GM18499 (cell line): ENCODE data around the gene SRSF4.
"Not testable (repeated sequence)": the region's sequence is repeated elsewhere in the genome, so short reads cannot be mapped to it uniquely, and the experiment has no call there.

Experiments
- ATAC-seq: cut with Tn5 transposase; IDR thresholded peaks from one replicate; pipeline ENCODE4 v1.9.1; 2021; ENCODE audit warnings: moderate number of reproducible peaks; ENCODE audit not compliant: insufficient read depth, unreplicated experiment

SRSF4 gene

DNA sequence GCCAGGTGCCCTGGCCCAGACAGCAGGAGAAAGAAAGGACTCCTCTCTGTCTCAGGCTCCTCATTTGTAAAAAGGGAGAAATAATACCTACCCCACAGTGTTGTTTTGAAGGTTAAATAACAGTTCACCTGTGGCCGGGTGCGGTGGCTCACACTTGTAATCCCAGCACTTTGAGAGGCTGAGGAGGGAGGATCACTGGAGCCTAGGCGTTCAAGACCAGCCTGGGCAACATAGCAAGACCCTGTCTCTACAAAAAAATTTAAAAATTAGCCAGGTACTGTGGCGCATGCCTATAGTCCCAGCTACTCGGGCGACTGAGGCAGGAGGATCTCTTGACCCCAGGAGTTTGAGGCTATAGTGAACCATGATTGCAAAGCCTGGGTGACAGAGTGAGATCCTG is 55.5 kb downstream of the SRSF4 start:
- ATAC-seq, result no peak

DNA sequence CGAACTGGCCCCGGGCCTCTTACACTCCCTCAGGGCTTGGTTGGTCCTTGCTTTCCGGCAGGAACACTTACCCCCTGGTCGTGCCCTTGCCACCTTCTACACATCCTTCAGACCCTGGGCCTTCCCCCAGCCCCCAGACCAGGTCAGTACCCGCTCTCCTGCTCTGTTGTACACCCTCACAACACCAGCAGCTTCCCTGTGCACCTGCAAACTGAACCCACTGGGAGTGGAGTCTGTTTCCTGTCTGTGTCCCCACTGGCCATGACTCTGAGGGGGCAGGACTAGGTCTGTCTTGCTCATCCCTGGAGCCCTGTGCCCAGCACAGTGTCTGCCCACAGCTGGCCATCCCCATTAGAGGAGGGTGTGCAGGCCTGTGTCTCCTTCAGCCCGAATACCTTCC is 55.9 kb downstream of the SRSF4 start:
- no peak for ATAC-seq

DNA sequence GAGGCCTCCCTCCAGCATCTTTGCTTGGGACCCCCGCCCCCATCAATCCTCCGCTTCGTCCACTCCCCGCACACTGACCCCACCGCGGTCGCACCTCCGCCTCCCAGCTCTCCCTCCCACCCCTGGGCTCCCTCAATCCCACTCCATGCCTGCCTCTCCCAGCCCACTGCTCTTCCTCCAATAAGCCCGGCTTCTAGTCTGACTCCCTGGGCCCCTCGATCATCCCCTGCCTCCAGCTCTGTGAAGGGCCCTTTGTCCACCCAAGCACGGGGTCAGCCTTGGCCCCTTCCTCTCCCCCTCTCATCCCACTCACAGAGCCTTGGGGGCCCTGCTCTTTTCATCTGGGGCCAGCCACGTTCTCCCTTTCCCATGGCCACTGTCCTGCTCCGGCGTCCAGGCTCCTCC is 56.5 kb downstream of the SRSF4 start:
- ATAC-seq, result no peak

DNA sequence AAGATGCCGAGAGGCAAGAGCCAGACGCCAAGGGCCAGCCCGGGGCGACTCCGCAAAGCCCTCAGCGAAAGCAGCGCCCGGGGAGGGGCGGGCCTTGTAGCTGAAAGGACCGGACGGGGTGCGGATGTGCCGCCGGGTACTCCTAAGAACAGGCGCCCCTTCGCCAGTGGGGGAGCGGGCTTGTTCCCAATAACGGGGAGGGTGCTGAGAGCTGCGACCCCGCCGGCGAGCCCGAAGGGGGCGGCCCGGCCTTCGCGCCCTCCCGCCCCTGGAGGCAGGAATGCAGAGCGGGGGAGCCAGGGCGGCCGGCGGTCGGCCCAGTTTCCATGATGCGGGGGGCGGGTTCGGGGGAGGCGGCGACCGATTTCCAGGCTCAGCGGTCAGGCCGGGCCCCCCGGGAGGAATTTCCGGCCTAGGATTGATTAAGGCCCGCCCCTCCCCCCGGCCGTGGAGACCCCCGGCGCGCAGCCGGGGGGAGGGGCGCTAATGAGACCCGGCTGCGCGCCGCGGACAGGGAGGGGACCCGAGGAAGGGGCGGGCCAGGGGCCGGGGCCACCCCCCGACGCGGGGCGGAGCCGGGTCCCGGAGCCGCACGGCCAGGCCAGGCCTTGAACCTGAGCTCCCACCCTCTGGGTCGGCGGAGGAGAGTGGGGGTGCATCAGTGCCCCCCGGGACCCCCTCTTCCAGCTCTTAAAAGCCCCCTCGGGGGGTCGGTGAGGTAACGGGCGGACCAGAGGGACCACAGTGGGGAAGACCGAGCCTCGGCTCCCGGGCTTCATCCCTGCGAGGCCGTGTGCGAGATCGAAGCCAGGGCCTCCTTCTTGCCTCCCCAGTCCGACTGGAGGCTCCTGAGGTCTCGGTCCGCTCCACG is 57.1 kb downstream of the SRSF4 start:
- no peak for ATAC-seq

DNA sequence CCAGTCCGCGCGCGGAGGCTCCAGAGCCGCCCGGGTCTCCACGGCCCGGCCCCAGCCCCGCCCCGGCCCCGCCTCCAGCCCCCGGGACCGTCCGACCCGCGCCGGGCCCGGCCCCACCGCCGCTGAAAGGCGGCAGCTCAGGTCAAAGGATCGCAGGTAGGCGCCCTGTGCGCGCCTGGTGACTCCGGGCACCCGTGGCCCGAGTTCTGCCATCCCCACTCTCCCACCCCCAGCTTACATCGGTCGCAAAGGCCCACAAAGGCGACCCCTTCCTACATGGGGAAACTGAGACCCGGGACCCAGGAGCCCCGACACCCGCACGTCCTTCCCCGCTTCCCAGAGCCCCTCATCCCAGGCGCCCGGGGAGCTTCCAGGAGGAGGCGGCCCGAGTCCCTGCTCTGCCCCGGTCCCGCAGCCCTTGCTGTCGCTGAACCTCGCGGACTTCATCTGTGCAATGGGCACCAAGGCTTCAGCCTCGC is 57.8 kb downstream of the SRSF4 start, which contains the start of gene TMEM200B:
TSS of gene TMEM200B (minus strand) at position 17 of the 479 bp plus-strand sequence. CDS start 2,075 bp downstream, outside the sequence.
- ATAC-seq, result no peak

DNA sequence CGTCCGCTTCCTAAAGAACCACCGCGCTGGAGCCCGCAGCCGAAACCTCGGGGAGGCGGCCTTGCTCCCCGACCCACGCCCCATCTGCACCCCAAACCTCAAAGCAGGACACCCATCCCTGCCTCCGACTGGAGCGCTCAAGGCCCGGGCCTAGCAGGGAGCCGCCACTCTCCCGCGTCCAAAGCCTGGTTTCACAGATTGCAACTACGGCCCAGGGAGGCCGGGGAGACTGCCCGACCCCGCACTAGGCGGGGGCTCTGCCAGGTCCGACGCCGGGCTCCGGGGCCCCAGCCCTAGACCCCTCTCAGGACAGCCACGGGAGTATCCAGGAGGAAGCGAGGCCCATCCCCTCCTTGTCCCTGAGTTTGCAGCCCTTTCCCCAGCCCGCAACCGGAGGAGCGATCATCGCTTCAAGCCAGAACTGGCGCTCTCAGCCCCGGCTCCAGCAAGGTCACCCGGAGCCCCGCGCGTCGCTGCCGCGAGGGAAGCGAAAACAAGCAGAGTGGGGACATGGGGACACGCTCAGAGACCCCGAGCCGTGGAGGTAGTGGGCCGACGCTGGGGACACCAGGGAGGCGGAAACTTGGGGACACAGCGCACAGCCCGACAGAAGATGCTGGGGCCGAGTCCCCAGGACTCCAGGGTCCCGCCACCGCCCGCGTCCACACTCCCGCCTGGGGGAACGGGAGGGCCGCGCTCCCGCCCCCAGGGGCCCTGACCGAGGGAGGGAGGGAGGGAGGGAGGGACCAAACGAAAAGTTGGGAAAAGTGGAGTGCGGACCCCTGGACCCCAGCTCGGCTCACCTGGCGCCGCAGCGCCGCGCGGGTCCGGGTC is 58.4 kb downstream of the SRSF4 start:
- ATAC-seq, result no peak

DNA sequence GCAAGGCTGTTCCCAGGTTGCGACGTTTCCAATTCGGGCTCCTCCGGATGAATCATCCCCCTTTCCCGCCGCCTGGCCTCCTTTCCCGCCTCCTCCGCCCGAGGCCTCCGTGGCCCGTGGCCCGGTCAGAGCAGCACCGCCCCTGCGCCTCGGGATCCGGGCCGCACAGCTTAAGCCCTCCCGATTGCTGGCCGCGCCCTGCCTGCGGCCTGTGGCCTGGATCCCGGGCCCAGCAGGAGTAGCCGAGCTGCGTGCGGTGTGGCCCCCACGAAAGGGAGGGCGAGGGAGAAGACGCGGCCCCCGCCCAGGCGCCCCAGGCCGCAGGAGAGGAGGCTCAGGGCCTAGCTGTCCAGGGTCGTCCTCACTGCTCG is 59.0 kb downstream of the SRSF4 start:
- no peak for ATAC-seq

DNA sequence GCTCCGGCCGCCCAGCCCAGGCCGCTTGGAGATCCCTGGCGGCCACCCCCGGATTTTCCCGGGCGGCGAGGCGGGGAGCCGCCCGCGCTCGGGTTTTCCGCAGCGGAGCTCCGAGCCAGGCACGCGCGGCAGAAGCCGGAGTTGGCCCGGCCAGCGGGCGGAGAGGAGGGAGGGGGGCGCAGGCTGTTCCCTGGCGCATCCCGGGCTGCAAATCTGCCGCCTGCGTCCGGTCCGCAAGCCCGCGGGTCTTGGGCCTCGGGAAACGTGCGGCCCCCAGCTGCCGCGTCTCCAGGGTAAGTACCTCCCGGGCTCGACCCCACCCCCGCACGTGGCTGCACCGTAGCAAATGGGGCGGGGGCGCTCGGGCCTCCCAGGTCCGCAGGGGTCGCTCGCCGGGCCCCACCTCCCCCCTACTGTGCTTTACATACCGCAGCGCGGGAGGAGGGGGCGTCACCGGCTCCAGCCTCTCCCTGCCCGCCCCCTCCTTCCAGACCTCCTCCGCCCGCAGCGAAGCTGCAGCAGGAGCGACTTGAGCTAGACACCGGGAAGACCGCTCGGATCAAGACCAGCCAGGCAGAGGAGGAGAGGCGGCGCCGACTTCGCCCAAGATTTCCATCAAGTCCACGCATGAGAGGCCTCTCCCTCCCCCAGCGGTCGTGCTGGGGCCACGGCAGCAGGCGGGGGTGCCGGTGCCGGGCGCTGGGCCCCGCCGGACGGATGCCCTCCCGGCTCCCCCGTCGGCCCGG is 59.6 kb downstream of the SRSF4 start:
- no peak for ATAC-seq

DNA sequence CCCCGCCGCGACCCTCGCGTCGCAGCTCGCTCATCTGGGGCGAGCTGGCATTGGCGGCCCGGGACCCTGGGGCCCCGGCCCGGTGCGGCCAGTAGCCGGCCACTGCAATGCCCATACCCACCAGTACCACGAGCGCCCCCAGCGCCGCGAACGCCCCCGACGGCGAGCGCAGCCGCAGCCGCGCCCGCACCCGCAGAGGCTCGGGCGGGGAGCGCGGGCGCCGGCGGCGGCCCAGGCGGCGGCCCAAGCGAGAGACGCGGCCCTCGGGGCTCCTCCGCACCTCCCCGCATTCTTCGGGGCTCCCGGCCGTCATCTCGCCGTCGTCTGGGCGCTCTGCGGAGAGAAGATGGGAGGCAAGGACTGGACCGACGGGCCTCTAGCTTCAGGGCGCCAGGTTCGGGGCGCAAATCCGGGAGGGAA is 60.2 kb downstream of the SRSF4 start:
- no peak for ATAC-seq

DNA sequence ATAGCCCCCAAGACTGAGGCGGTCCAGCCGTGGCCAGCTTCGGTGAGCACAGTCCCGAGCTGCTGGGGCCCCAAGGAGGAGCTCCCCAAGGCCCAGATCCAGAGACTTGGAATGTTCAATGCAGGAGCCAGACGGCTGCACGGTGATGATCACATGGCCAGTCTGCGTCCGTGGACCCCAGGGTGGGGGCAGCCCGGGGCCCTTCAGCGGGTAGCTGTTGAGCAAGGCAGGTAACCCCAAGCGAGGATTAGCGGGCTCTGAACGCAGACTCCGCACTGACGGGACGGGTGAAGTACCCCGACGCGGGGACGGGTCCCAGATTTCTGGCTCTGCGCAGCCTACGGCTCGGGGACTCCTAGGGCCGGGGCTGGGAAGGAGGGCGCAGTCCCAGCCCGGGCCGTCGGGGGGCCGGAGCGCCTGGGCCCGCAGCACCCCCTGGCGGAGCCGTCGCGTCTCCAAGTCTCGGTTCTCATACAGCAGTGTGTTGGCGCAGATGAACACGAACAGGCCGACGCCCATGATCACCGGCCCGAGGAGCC is 60.7 kb downstream of the SRSF4 start:
- ATAC-seq, result no peak

DNA sequence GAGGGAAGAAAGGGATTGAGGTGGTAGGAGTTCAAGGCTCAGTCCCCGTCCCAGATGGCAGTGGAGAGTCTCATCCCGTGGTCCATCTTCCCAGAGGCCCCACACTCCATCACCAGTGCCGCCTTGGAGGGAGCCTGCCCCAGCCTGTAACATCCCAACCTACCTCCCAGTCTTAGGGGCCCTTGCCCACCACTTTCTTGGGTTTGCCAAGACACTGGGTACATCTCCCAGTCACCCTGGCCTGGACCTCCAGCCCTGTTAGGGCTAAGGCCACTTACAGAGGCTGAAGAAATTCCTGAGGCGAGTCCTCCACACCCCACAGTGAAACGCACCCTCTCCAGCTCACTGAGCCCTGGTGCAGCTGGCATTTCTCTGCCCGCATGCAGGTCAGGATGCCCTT is 61.3 kb downstream of the SRSF4 start:
- ATAC-seq, result no peak

DNA sequence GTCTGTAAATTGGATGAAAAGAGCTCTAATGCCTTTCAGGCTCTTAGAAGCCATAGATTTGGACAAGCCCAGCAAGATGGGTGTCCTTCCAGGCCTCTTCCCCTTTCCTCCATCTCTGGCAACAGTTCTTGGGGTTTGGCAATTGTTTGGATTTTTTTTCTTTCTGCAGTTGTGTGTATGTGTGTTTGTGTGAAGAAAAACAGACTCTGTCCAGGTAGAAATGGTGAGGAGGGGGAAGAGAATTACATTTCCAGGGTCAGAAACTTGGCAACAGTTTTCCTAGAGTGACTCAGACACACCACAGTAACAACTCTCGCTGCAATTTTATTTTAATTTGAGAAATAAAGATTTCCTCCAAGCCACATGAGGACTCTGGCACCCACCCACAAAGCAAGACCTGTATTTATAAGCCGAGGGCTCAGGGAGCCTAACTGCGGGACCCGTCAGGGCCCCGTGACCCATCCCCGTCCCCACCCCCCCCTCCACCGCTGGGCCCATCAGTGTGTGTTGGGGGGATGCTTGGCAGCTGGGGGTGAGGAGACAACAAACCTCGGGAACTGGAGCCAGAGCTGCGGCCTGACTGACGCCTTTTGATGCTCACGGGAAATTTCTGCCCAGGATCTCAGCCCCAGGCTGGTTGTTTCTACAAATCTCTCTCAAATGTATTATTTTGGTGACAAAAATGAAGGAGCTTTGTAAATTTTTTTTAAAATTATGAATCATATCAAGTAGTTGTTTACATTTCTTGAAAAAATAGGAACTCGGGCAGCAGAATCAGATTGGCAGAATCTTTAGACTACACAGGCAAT is 62.4 kb downstream of the SRSF4 start:
- ATAC-seq, result no peak

DNA sequence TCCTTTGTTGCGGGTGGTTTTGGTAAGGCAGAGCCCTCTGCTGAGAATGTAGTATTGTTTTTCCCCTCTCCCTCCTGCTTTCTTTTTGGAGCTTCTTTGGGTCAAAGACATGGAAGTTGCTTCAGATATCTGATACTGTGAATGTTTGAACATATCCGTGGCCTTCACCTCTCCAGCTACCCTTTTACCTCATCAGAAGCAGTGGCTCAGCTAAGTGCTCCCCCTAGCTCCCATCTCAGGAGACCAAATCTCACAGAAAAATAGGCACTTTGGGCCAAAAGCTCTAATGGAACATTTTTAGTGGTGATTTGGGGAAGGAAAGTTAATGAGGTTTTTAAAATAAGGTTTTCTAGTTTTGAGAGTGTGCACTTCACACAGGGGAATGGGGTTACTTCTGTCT is 64.3 kb downstream of the SRSF4 start:
- ATAC-seq, result no peak

DNA sequence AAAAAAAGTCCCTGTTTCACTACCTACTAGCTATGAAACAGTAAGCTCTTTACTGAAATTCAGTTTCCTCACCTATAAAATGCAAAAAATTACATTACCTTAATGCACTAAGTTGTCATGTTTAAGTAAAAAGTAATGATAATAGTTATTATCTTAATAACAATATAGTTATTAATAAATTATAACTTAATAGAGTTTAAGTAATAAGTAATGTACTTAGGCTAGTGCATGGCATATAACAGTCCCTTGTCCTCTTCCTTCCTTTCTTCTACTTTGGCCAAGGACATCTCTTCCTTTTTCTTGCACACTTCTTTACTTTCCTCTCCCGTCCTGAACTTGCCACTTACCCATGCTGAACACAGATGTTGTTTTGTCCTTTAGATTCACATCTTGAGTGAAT is 67.0 kb downstream of the SRSF4 start:
- ATAC-seq, result no peak

DNA sequence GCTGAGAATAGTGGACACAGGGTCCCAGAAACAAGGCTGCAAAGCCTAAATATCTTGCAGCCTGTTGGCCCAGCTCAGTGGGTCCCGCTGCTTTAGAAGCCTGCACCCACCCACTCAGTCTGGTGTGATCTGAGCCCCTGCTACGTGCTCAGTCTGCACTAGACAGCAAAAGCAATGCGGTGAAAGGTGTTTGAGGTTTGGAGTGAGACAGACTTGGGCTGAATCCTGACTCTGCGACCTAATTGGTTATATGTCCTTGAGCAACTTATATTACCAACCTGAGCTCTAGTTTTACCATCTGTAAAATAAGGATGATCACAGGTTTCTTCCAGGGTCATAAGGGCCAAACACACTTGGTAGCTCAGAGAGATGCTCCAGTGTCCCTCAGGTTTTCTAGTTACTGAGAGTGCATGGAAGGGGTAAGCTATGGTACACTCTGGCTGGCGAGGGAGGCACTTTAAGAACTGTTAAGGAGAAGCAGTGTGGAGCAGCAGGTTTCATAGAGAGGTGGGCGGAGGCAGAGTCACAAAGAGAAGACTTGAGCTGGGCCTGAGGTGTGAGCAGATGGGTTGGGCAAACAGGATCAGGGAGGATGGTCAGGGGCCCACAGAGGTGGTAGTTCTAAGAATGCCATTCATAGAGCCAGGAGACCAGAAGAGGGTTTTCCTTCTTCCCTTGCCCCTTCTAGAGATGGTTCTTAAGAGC is 68.1 kb downstream of the SRSF4 start:
- ATAC-seq, result no peak

DNA sequence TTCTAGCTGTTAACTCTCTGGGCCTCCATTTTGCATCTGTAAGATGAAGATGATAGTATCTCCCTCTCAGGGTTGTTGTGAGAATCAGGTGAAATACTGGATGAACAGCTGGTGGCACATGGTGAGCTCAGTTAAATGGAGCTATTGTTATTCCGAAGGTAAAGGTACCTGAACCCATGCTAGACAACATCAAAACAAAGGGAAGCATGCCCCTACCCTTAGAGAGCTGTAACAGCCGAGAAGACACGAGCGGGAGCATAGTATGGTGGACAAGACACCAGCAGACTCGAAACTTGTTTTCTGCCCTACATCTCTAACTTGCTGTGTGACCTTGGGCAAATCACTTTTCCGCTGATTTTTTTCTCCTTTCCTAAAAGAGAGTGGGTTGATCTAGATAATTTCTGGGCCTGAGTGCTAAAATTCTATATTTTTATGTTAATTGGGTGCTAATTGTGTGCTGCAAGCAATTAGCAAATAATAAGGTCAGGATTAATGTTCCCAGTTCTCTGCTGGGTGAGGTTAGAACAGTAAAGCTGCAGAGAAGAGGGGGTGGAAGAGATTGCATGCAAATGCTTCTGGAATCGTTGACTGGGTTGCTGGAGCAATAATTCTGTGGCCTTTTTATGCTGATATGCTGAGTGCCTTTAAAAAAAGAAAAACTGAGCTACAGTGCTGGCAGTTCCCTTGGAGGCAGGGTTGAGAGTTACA is 68.8 kb downstream of the SRSF4 start:
- no peak for ATAC-seq

DNA sequence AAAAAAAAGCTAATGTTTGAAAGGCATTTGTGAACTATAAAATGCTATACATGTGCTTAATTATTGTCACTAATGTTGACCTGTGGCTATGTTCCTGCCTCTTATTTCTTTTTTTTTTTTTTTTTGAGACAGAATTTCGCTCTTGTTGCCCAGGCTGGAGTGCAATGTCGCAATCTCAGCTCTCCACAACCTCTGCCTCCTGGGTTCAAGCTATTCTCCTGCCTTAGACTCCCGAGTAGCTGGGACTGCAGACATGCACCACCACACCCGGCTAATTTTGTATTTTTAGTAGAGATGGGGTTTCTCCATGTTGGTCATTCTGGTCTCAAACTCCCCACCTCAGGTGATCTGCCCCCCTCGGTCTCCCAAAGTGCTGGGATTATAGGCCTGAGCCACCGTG is 73.7 kb downstream of the SRSF4 start:
- not testable (repeated sequence) for ATAC-seq

DNA sequence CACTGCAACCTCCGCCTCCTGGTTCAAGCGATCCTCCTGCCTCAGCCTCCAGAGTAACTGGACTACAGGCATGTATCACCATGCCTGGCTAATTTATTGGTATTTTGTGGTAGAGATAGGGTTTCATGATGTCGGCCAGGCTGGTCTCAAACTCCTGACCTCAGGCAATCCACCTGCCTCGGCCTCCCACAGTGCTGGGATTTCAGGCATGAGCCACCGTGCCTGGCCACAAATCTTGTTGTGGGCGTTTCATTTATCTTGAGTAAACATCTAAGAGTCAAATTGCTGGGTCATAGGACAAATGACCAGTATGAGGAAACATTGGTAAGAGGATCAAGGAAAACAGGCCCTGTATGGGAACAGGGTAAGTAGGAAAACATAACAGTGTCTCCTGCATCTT is 75.9 kb downstream of the SRSF4 start:
- no peak for ATAC-seq
